SK-N-SH (cell line): ENCODE results near the gene SLAIN2. TPM values are rescaled to one million over a fixed set of nuclear protein-coding genes. Genes with fewer than 3 reads are reported as not detected.

Source experiments
- CTCF ChIA-PET: fragments of 300-600, 350-600 bp; formaldehyde crosslinking; extraction: SDS; loops from one replicate; lab custom pipeline; 2021; lab: Yijun Ruan, JAX
- POLR2A ChIA-PET: fragments of 350-600 bp; sonication (Branson Sonifier 250); formaldehyde crosslinking; extraction: SDS; loops from one replicate; lab custom pipeline; 2020; ENCODE audit warnings: antibody characterized with exemption, inconsistent platforms; lab: Yijun Ruan, JAX
- DNase-seq: peaks from one replicate; pipeline ENCODE4 v3.0.0; 2012
- H2AFZ ChIP-seq: fragments of 200-600 bp; sonication (generic); 2 replicates; pipeline ENCODE4 v1.8.1; 2016; ENCODE audit warnings: antibody characterized with exemption, mild to moderate bottlenecking, low read depth
- H3F3A ChIP-seq: fragments of 200-600 bp; sonication (generic); replicated peaks from 2 replicates; pipeline ENCODE3; 2016; ENCODE audit warnings: antibody characterized with exemption, mild to moderate bottlenecking; ENCODE audit not compliant: insufficient read depth
- H3K27ac ChIP-seq, 2 experiments: fragments of 200-500 bp in 1 of 2; fragments of 200-600 bp in 1 of 2; sonication (Bioruptor generic) in 1 of 2; sonication (generic), shearing (Covaris generic) in 1 of 2; 2 replicates each; pipeline versions ENCODE4 v1.5.1 to v1.6.1; 2014 to 2016; ENCODE audit warnings: low read depth in 2 of 2, inconsistent platforms in 1 of 2, low read length in 1 of 2, mild to moderate bottlenecking in 1 of 2, mixed read lengths in 1 of 2
- H3K27me3 ChIP-seq: fragments of 200-600 bp; sonication (generic), shearing (Covaris generic); 2 replicates; pipeline ENCODE4 v1.6.1; 2016; ENCODE audit warnings: mixed run types; ENCODE audit not compliant: insufficient read depth
- H3K36me3 ChIP-seq, 2 experiments: fragments of 200-500 bp in 1 of 2; fragments of 200-600 bp in 1 of 2; sonication (Bioruptor generic) in 1 of 2; sonication (generic) in 1 of 2; replicated peaks in 1 of 2; 2 replicates each; pipeline versions ENCODE3 to v1.5.1; 2014 to 2016; ENCODE audit warnings: low read length in 1 of 2, mild to moderate bottlenecking in 1 of 2; ENCODE audit not compliant: insufficient read depth in 2 of 2, control insufficient read depth in 1 of 2
- H3K4me1 ChIP-seq, 2 experiments: fragments of 200-500 bp in 1 of 2; fragments of 200-600 bp in 1 of 2; sonication (Bioruptor generic) in 1 of 2; sonication (generic), shearing (Covaris generic) in 1 of 2; 2 replicates each; pipeline versions ENCODE4 v1.5.1 to v1.6.1; 2014 to 2016; ENCODE audit warnings: low read depth in 1 of 2, low read length in 1 of 2, mixed run types in 1 of 2; ENCODE audit not compliant: insufficient read depth in 2 of 2, control insufficient read depth in 1 of 2
- H3K4me2 ChIP-seq: fragments of 200-600 bp; sonication (generic), shearing (Covaris generic); 2 replicates; pipeline ENCODE4 v1.6.1; 2017; ENCODE audit warnings: mixed run types
- H3K4me3 ChIP-seq, 2 experiments: fragments of 200-500 bp in 1 of 2; fragments of 200-600 bp in 1 of 2; sonication (Bioruptor generic) in 1 of 2; sonication (generic), shearing (Covaris generic) in 1 of 2; 2 replicates each; pipeline versions ENCODE4 v1.5.1 to v1.8.1; 2014 to 2016; ENCODE audit warnings: low read depth in 2 of 2, inconsistent platforms in 1 of 2, low read length in 1 of 2, mild to moderate bottlenecking in 1 of 2, mixed read lengths in 1 of 2, moderate library complexity in 1 of 2
- H3K79me2 ChIP-seq: fragments of 200-600 bp; sonication (generic); 2 replicates; pipeline ENCODE4 v1.8.1; 2017; ENCODE audit warnings: mild to moderate bottlenecking; ENCODE audit not compliant: insufficient read depth
- H3K9ac ChIP-seq: fragments of 200-600 bp; sonication (generic); 2 replicates; pipeline ENCODE4 v1.6.1; 2017; ENCODE audit warnings: mixed run types
- H3K9me2 ChIP-seq: fragments of 200-600 bp; sonication (generic); 2 replicates; pipeline ENCODE4 v1.6.1; 2017; ENCODE audit warnings: mixed run types
- H3K9me3 ChIP-seq: fragments of 200-600 bp; sonication (generic); 2 replicates; pipeline ENCODE4 v1.6.1; 2017; ENCODE audit warnings: mixed run types, mild to moderate bottlenecking, moderate library complexity
- H4K20me1 ChIP-seq: fragments of 200-600 bp; sonication (generic); 2 replicates; pipeline ENCODE4 v1.6.1; 2017; ENCODE audit warnings: mild to moderate bottlenecking, mixed run types; ENCODE audit not compliant: insufficient read depth
- ELF1 ChIP-seq: IDR thresholded peaks from 2 replicates; pipeline ENCODE4 v1.4.0; 2012
- EP300 ChIP-seq, 2 experiments: IDR thresholded peaks; 2 replicates each; pipeline versions ENCODE4 v1.4.0 to v1.6.1; 2012; ENCODE audit warnings: borderline replicate concordance in 1 of 2, low read depth in 1 of 2, low read length in 1 of 2
- EZH2phosphoT487 ChIP-seq: fragments of 200-600 bp; sonication (generic); IDR thresholded peaks from 2 replicates; pipeline ENCODE4 v1.6.1; 2017; ENCODE audit warnings: low read depth, mixed run types, mild to moderate bottlenecking, antibody characterized with exemption, moderate library complexity, borderline replicate concordance
- FOSL2 ChIP-seq: IDR thresholded peaks from 2 replicates; pipeline ENCODE4 v1.4.0; 2012; ENCODE audit warnings: low read depth, mild to moderate bottlenecking, moderate library complexity, borderline replicate concordance
- FOXJ3 ChIP-seq: sonication (generic); formaldehyde crosslinking; IDR thresholded peaks from 2 replicates; pipeline ENCODE4 v1.5.1; 2020; ENCODE audit warnings: mild to moderate bottlenecking, missing genetic modification reagents
- FOXM1 ChIP-seq: IDR thresholded peaks from 2 replicates; pipeline ENCODE4 v1.4.0; 2012; ENCODE audit warnings: low read depth, mild to moderate bottlenecking
- GATA2 ChIP-seq: sonication (generic); formaldehyde crosslinking; IDR thresholded peaks from 2 replicates; pipeline ENCODE4 v1.5.0; 2020; ENCODE audit warnings: mild to moderate bottlenecking, missing genetic modification reagents
- MAX ChIP-seq: IDR thresholded peaks from 2 replicates; pipeline ENCODE4 v1.4.0; 2012; ENCODE audit warnings: low read depth
- NFIC ChIP-seq: IDR thresholded peaks from 2 replicates; pipeline ENCODE4 v1.4.0; 2012; ENCODE audit warnings: borderline replicate concordance
- RFX5 ChIP-seq: IDR thresholded peaks from 2 replicates; pipeline ENCODE4 v1.6.1; 2012; ENCODE audit warnings: mild to moderate bottlenecking, improper control_type of control experiment, low read length
- RXRA ChIP-seq: IDR thresholded peaks from 2 replicates; pipeline ENCODE4 v1.4.0; 2012; ENCODE audit warnings: low read depth, mild to moderate bottlenecking, borderline replicate concordance
- SMC3 ChIP-seq: IDR thresholded peaks from 2 replicates; pipeline ENCODE4 v1.6.1; 2012; ENCODE audit warnings: low read depth, low read length, improper control_type of control experiment
- TAF1 ChIP-seq: IDR thresholded peaks from 2 replicates; pipeline ENCODE4 v1.6.1; 2012; ENCODE audit warnings: low read depth, mild to moderate bottlenecking, low read length, moderate library complexity, borderline replicate concordance
- TCF12 ChIP-seq: IDR thresholded peaks from 2 replicates; pipeline ENCODE4 v1.4.0; 2012
- YY1 ChIP-seq: IDR thresholded peaks from 2 replicates; pipeline ENCODE4 v1.4.0; 2012; ENCODE audit warnings: low read depth, mild to moderate bottlenecking
- WGBS: methylation state at CpG from one replicate; pipeline ENCODE4 v1.1.6; 2017; ENCODE audit warnings: low lambda C conversion rate; 5-methylcytosine and 5-hydroxymethylcytosine counted together
- polyA plus RNA-seq, 3 experiments: library from polyadenylated mRNA; depleted of rRNA; stranded (reverse); fragments of >200 nt; gene quantifications; 2 replicates each; pipeline ENCODE4 v1.2.3, GENCODE V29; 2012
- TF ChIP-seq, protein P1 (sequence below): IDR thresholded peaks from 2 replicates; pipeline ENCODE4; 2012
- TF ChIP-seq, protein P2 (sequence below): fragments of 150-350 bp; IDR thresholded peaks from 2 replicates; pipeline ENCODE4 v1.6.1; 2017; ENCODE audit warnings: antibody characterized with exemption, low read length, low read depth, borderline replicate concordance
- TF ChIP-seq, protein P3 (sequence below): IDR thresholded peaks from 2 replicates; pipeline ENCODE4 v1.4.0; 2012; ENCODE audit warnings: low read depth, borderline replicate concordance

SLAIN2 gene
- polyA plus RNA-seq, 1 of the 3 experiments (the other 2 are of a cell fraction): 17.0 TPM

DNA sequence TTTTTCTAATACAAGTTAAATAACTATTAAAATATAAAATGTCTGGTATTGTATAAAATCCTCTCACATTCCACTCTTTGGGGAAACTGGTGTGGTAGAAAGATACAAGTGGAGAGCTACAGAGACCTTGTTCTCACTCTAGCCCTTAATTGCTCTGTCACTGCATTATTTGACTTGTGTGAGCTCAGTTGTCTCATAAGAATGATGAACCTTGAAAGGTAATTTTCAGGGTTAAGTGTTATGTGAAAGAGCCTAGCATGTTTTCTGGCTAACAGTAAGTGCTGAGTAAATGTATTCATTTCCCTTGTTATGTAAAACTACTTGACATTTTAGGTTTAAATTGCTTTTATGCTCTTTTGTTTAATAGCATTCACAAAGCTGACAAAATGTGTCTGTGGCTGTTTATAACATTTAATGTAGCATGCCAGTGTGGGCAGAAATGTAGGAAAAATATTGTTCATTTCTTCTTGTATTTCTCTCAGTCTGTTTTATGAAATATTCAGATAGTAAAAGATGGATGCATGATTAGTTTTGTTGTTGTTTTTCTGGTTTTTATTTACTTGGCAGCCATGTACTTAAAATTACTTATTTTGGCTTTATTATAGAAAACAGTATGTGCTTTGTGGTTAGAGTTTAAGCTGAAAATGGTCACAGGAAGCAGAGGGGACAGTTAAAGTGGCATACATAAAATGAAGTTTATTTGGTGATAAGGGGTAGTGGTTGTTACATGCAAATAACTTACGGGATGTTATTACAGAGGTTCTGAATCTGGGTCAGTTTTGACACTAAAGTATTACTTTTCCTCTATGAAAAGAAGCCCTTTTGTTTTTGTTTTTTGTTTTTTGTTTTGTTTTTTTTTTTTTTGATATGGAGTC is 29.2 kb downstream of the SLAIN2 start:
- CTCF ChIA-PET: interaction anchor here (0.8 to 1.0 kb wide), 3 partner anchors 14 to 17 kb away, joined by 3 read pairs; no protein-coding TSS in a partner anchor
- H3K9ac ChIP-seq: no peak overlapping the region
- no peak for TF ChIP-seq TCF12
- no peak for TF ChIP-seq FOXJ3 (CRISPR knock-in tag)
- TF ChIP-seq, protein P1, sequence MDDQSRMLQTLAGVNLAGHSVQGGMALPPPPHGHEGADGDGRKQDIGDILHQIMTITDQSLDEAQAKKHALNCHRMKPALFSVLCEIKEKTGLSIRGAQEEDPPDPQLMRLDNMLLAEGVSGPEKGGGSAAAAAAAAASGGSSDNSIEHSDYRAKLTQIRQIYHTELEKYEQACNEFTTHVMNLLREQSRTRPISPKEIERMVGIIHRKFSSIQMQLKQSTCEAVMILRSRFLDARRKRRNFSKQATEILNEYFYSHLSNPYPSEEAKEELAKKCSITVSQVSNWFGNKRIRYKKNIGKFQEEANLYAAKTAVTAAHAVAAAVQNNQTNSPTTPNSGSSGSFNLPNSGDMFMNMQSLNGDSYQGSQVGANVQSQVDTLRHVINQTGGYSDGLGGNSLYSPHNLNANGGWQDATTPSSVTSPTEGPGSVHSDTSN: no peak
- TF ChIP-seq RXRA: no peak
- TF ChIP-seq, protein P2, sequence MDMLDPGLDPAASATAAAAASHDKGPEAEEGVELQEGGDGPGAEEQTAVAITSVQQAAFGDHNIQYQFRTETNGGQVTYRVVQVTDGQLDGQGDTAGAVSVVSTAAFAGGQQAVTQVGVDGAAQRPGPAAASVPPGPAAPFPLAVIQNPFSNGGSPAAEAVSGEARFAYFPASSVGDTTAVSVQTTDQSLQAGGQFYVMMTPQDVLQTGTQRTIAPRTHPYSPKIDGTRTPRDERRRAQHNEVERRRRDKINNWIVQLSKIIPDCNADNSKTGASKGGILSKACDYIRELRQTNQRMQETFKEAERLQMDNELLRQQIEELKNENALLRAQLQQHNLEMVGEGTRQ: no peak
- no peak for TF ChIP-seq YY1
- TF ChIP-seq, protein P3, sequence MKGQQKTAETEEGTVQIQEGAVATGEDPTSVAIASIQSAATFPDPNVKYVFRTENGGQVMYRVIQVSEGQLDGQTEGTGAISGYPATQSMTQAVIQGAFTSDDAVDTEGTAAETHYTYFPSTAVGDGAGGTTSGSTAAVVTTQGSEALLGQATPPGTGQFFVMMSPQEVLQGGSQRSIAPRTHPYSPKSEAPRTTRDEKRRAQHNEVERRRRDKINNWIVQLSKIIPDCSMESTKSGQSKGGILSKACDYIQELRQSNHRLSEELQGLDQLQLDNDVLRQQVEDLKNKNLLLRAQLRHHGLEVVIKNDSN: no peak
- TF ChIP-seq ELF1: no peak
- no peak for TF ChIP-seq NFIC
- TF ChIP-seq EP300 (IDR thresholded peaks at IDR 0.05; ENCODE audit: borderline replicate concordance in 1 of 2, low read depth in 1 of 2, low read length in 1 of 2): no peak
- no peak for TF ChIP-seq SMC3
- TF ChIP-seq FOSL2: no peak
- no peak for TF ChIP-seq TAF1
- no peak for TF ChIP-seq EZH2phosphoT487
- TF ChIP-seq MAX: no peak
- TF ChIP-seq GATA2: no peak
- no peak for TF ChIP-seq RFX5
- no peak for TF ChIP-seq FOXM1
- peaks cover 3 to 11% of the 10 kb centered on the region in 2 experiments; a peak in 3 of 4 replicates for H3K4me1 ChIP-seq
- no peak overlapping the region for H2AFZ ChIP-seq
- H3F3A ChIP-seq: peaks cover 12% of the 10 kb centered on the region
- no peaks in the 10 kb centered on the region for H3K27me3 ChIP-seq
- H3K9me3 ChIP-seq: no peaks in the 10 kb centered on the region
- peaks cover 80% of the 10 kb centered on the region for H3K79me2 ChIP-seq
- H3K27ac ChIP-seq: no peak overlapping the region; a peak in 1 of 4 replicates
- 96% methylated on average over 1 of the region's 1 CpG for WGBS
- H4K20me1 ChIP-seq: peaks cover 59% of the 10 kb centered on the region
- H3K4me2 ChIP-seq: no peak overlapping the region
- no peak for DNase-seq
- no peaks in the 10 kb centered on the region for H3K9me2 ChIP-seq
- POLR2A ChIA-PET: interaction anchor here (0.6 kb wide), 2 partner anchors 126 to 490 kb away, joined by 3 to 4 read pairs; no protein-coding TSS in a partner anchor
- H3K4me3 ChIP-seq: no peak overlapping the region
- H3K36me3 ChIP-seq: peaks cover 0 to 9% of the 10 kb centered on the region in 2 experiments
